Colonic mucosa (tissue), 4 donors: ENCODE measurements around the gene RFT1. TPM values are rescaled to one million over a fixed set of nuclear protein-coding genes. Genes with fewer than 3 reads are reported as not detected.
"Not testable (repeated sequence)": the region's sequence is repeated elsewhere in the genome, so short reads cannot be mapped to it uniquely, and the experiment has no call there.

Source experiments
- DNase-seq: peaks from one replicate; pipeline ENCODE4 v3.0.0-alpha.2; 2020
- H3K27ac ChIP-seq: fragments of 200-600 bp; one replicate; pipeline ENCODE4 v1.8.0; 2021
- H3K27me3 ChIP-seq: fragments of 200-600 bp; one replicate; pipeline ENCODE4 v1.8.0; 2021
- H3K36me3 ChIP-seq: fragments of 200-600 bp; one replicate; pipeline ENCODE4 v1.8.0; 2021
- H3K4me1 ChIP-seq: fragments of 200-600 bp; one replicate; pipeline ENCODE4 v1.8.0; 2021; ENCODE audit warnings: mild to moderate bottlenecking
- H3K4me3 ChIP-seq: fragments of 200-600 bp; one replicate; pipeline ENCODE4 v1.8.0; 2021
- H3K9ac ChIP-seq, 2 donors: one replicate each; pipeline ENCODE4 v1.7.0; 2013; ENCODE audit warnings: control low read depth in 2 of 2, low read depth in 2 of 2, low read length in 2 of 2
- H3K9me3 ChIP-seq: fragments of 200-600 bp; one replicate; pipeline ENCODE4 v1.8.0; 2021
- CTCF ChIP-seq: fragments of 200-600 bp; IDR thresholded peaks from one replicate; pipeline ENCODE4 v1.8.0; 2022; ENCODE audit warnings: antibody characterized with exemption, mild to moderate bottlenecking
- intact Hi-C: fragments of 100-400 bp; cut with DNase I; formaldehyde crosslinking; loops from one replicate; pipeline ENCODE4 v1.14.1; 2022
- total RNA-seq, 2 donors: library from RNA; stranded (reverse); fragmentation: NEBNext Ultra II Directional in 1 of 2; extraction: Animal tissue kit (Norgen Biotek cat#: 25700) in 1 of 2; gene quantifications; one replicate each; pipeline ENCODE4 v1.2.1, GENCODE V29; 2021
- donor health status: healthy.
- donor health status: DM: no; HTN: no; CAD: no.
- donor health status: DM: no; HTN: no; CAD: no.

RFT1 gene
- total RNA-seq, 2 donors from 2014 or later = 15.3 to 30.4 TPM

DNA sequence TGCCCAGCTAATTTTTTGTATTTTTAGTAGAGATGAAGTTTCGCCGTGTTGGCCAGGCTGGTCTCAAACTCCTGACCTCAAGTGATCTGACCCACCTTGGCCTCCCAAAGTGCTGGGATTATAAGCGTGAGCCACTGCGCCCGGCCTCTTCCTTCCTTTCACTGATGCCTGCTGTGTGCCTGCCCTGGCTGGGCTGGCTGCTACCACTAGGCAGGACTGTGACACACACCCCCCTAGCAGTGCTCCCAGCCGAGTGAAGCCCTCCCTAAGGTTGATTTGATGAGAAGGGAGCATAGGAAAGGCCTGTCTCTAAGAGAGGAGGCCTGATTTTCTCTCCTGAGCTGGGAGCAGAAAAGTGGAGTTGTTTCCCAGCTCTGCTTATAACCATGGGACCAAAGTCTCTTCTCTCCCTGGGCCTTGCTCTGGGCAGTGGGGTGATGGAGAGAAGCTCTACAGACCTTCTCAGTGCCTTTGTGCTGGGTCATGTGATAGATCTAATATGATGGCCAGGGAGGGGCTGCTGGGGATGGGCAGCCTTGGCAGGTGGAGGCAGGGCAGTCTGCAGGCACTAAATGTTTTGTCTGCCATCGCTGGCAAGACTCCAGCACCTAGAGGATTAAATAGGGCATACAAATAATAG, 64.3 kb downstream of the RFT1 start:
- no peak overlapping the region for H3K9ac ChIP-seq
- no peaks in the 10 kb centered on the region for H3K9me3 ChIP-seq
- no peak overlapping the region for H3K4me3 ChIP-seq
- H3K36me3 ChIP-seq = no peaks in the 10 kb centered on the region
- intact Hi-C loops = no loop called here
- peaks cover 7% of the 10 kb centered on the region for H3K4me1 ChIP-seq
- no peak for TF ChIP-seq CTCF
- no peak for DNase-seq
- H3K27me3 ChIP-seq = no peaks in the 10 kb centered on the region
- no peak overlapping the region for H3K27ac ChIP-seq

GRCh38 chr3:53062905-53063304, 67.3 kb downstream of the RFT1 start:
- Histone ChIP-seq H3K4me1 (peaks cover 7% of the 10 kb centered on the region), H3K9me3 (no peaks in the 10 kb centered on the region), H3K9ac (no peak overlapping the region), H3K4me3 (no peak overlapping the region), H3K27me3 (no peaks in the 10 kb centered on the region), H3K27ac (no peak overlapping the region), H3K36me3 (no peaks in the 10 kb centered on the region)
- no peak for TF ChIP-seq CTCF
- DNase-seq = no peak
- intact Hi-C loops = no loop called here

DNA sequence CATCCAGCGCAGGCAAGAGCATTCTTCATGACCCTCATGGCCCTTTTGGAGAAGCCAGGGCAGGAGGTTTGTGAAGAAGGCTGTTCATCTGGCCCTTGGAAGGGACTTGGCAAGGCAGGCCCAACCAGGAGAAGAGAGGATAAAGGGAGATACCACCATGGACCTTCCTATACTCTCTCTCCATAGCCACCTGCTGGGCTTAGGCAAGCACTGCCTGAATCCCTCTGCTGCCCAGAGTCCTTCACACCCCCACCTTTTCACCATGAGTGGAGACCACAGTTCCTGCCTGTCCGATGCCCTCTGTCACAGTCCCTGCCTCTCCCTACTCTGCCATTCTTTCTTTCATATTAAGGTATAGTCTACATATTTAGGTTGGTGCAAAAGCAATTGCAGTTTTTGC, 73.8 kb downstream of the RFT1 start:
- H3K9me3 ChIP-seq = no peaks in the 10 kb centered on the region
- DNase-seq = no peak
- TF ChIP-seq CTCF = no peak
- intact Hi-C loops = no loop called here
- no peaks in the 10 kb centered on the region for H3K4me1 ChIP-seq
- H3K9ac ChIP-seq = no peak overlapping the region
- H3K27ac ChIP-seq = no peak overlapping the region
- H3K27me3 ChIP-seq = no peaks in the 10 kb centered on the region
- no peaks in the 10 kb centered on the region for H3K36me3 ChIP-seq
- H3K4me3 ChIP-seq = no peak overlapping the region

- H3K36me3 ChIP-seq, H3K9ac ChIP-seq, H3K27me3 ChIP-seq, DNase-seq, H3K4me3 ChIP-seq, intact Hi-C loops, H3K9me3 ChIP-seq, H3K4me1 ChIP-seq, H3K27ac ChIP-seq: not testable (repeated sequence)
These were observed 76.0 kb downstream of the RFT1 start for GRCh38 chr3:53054233-53054632.

DNA sequence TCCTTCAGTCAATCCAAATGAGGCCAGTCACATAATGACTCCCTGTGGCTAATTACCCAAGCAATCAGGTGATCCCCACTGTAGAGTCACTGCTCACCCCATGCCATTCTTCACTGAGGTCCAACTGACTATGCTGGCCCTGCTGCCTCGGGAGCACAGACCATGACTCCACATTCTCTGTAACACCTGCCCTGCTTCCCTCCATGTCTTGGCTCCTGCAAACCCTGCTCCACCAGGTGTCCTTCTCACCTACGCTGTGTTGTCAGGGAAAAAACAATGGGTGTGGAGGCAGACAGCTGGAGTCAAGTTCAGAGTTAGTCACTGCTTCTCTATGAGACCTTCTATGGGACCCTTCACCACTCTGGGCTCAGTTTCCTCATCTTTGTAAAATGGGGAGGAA, 78.3 kb downstream of the RFT1 start:
- DNase-seq = no peak
- H3K9me3 ChIP-seq = no peaks in the 10 kb centered on the region
- H3K36me3 ChIP-seq = no peaks in the 10 kb centered on the region
- no peak for TF ChIP-seq CTCF
- no peak overlapping the region for H3K27ac ChIP-seq
- H3K4me1 ChIP-seq = no peaks in the 10 kb centered on the region
- no peak overlapping the region for H3K9ac ChIP-seq
- intact Hi-C loops = no loop called here
- no peak overlapping the region for H3K4me3 ChIP-seq
- no peaks in the 10 kb centered on the region for H3K27me3 ChIP-seq

GRCh38 chr3:53049987-53050386, 80.2 kb downstream of the RFT1 start:
- H3K27ac ChIP-seq = no peak overlapping the region

More at GRCh38 chr3:53049987-53050386, 80.2 kb downstream of the RFT1 start:
- TF ChIP-seq CTCF = no peak
- no peak for DNase-seq
- no peaks in the 10 kb centered on the region for H3K9me3 ChIP-seq
- intact Hi-C loops = no loop called here
- H3K27me3 ChIP-seq = no peaks in the 10 kb centered on the region
- H3K4me3 ChIP-seq = no peak overlapping the region
- H3K9ac ChIP-seq = no peak overlapping the region
- H3K4me1 ChIP-seq = no peaks in the 10 kb centered on the region
- no peaks in the 10 kb centered on the region for H3K36me3 ChIP-seq
